Common myeloid progenitor, CD34-positive (primary cell): ENCODE results near the gene SCARB1.

Source experiments
- CTCF ChIA-PET: fragments of 350-600 bp; sonication (Branson Sonifier 250); formaldehyde crosslinking; loops from one replicate; lab custom pipeline; 2021; ENCODE audit warnings: antibody characterized with exemption; lab: Charles Lee
- POLR2A ChIA-PET: fragments of 350-600 bp; sonication (Branson Sonifier 250); formaldehyde crosslinking; loops from one replicate; lab custom pipeline; 2021; ENCODE audit warnings: antibody characterized with exemption; lab: Charles Lee
- DNase-seq, 3 donors: peaks; one replicate each; pipeline versions ENCODE4 v3.0.0 to v3.0.0-alpha.2; 2013
- H3K27ac ChIP-seq, 2 experiments: 1 replicate in 1 of 2; 2 replicates in 1 of 2; pipeline ENCODE4 v1.7.0; 2013; ENCODE audit warnings: inconsistent platforms in 2 of 2, low read length in 2 of 2, mild to moderate bottlenecking in 2 of 2, low read depth in 1 of 2, moderate library complexity in 1 of 2; ENCODE audit not compliant: severe bottlenecking in 2 of 2, insufficient read depth in 1 of 2, poor library complexity in 1 of 2
- H3K27me3 ChIP-seq, 5 experiments: replicated peaks in 2 of 5; 1 replicate in 3 of 5; 2 replicates in 2 of 5; pipeline versions ENCODE4 v1.6.1 to v1.7.0; 2013; ENCODE audit warnings: low read length in 4 of 5, mild to moderate bottlenecking in 2 of 5, moderate library complexity in 2 of 5, inconsistent platforms in 1 of 5; ENCODE audit not compliant: insufficient read depth in 5 of 5, control insufficient read depth in 4 of 5
- H3K36me3 ChIP-seq, 4 experiments: 1 replicate in 2 of 4; 2 replicates in 2 of 4; pipeline versions ENCODE4 v1.6.1 to v1.7.0; 2013; ENCODE audit warnings: low read length in 3 of 4, control low read depth in 1 of 4, mild to moderate bottlenecking in 1 of 4; ENCODE audit not compliant: control insufficient read depth in 4 of 4, insufficient read depth in 4 of 4
- H3K4me1 ChIP-seq, 4 experiments: 1 replicate in 3 of 4; 2 replicates in 1 of 4; pipeline versions ENCODE4 v1.6.1 to v1.7.1; 2013; ENCODE audit warnings: low read length in 3 of 4, mild to moderate bottlenecking in 3 of 4, control low read depth in 1 of 4, inconsistent platforms in 1 of 4, moderate library complexity in 1 of 4; ENCODE audit not compliant: control insufficient read depth in 4 of 4, insufficient read depth in 4 of 4; ENCODE audit errors: control extremely low read depth in 1 of 4
- H3K4me3 ChIP-seq, 7 experiments: 1 replicate in 4 of 7; 2 replicates in 3 of 7; pipeline versions ENCODE4 v1.5.1 to v1.7.0; 2013; ENCODE audit warnings: mild to moderate bottlenecking in 7 of 7, low read length in 6 of 7, moderate library complexity in 6 of 7, inconsistent platforms in 2 of 7, low read depth in 2 of 7, control low read depth in 1 of 7; ENCODE audit not compliant: insufficient read depth in 4 of 7, control insufficient read depth in 1 of 7; ENCODE audit errors: extremely low read depth in 1 of 7
- H3K9me3 ChIP-seq, 5 experiments: 1 replicate in 4 of 5; 2 replicates in 1 of 5; pipeline versions ENCODE4 v1.6.1 to v1.7.1; 2013; ENCODE audit warnings: low read length in 4 of 5, mild to moderate bottlenecking in 2 of 5, inconsistent platforms in 1 of 5, low read depth in 1 of 5, moderate library complexity in 1 of 5; ENCODE audit not compliant: control insufficient read depth in 4 of 5, insufficient read depth in 2 of 5; ENCODE audit errors: control extremely low read depth in 1 of 5
- WGBS: methylation state at CpG from one replicate; pipeline ENCODE4 v1.1.5; 2013; ENCODE audit not compliant: insufficient coverage; 5-methylcytosine and 5-hydroxymethylcytosine counted together

Gene SCARB1

GRCh38 chr12:124779161-124780141 is 84.2 kb downstream of the SCARB1 start:
- 91% methylated on average over 24 of the region's 27 CpGs for WGBS

GRCh38 chr12:124778411-124778810 is 85.3 kb downstream of the SCARB1 start:
- H3K9me3 ChIP-seq, result no peaks in the 10 kb centered on the region
- DNase-seq, result no peak
- H3K4me1 ChIP-seq, result peaks cover 0 to 14% (median 3%) of the 10 kb centered on the region in 4 experiments
- H3K27ac ChIP-seq, result no peak overlapping the region
- H3K27me3 ChIP-seq, result no peaks in the 10 kb centered on the region
- peaks cover 0 to 32% (median 8%) of the 10 kb centered on the region in 4 experiments for H3K36me3 ChIP-seq
- 100% methylated on average over 3 of the region's 12 CpGs for WGBS
- ChIA-PET POLR2A (no interaction called here), CTCF (interaction anchor here (1.2 to 2.0 kb wide), 3 partner anchors 11 to 429 kb away, joined by 3 to 4 read pairs (median 3); no protein-coding TSS in a partner anchor)
- no peak overlapping the region for H3K4me3 ChIP-seq

More at GRCh38 chr12:124779161-124780141, 84.2 kb downstream of the SCARB1 start:
- Histone ChIP-seq H3K4me3 (no peak overlapping the region), H3K9me3 (no peaks in the 10 kb centered on the region), H3K27ac (no peak overlapping the region), H3K4me1 (peaks cover 0 to 12% (median 2%) of the 10 kb centered on the region in 4 experiments), H3K36me3 (peaks cover 0 to 40% (median 13%) of the 10 kb centered on the region in 4 experiments), H3K27me3 (no peaks in the 10 kb centered on the region)
- ChIA-PET POLR2A (no interaction called here), CTCF (interaction anchor here (0.6 kb wide), 1 partner anchor 17 kb away, joined by 4 read pairs; no protein-coding TSS in a partner anchor)
- DNase-seq, result no peak

GRCh38 chr12:124777399-124778372 is 86.0 kb downstream of the SCARB1 start:
- peaks cover 0 to 29% (median 8%) of the 10 kb centered on the region in 4 experiments for H3K36me3 ChIP-seq
- peaks cover 0 to 14% (median 3%) of the 10 kb centered on the region in 4 experiments for H3K4me1 ChIP-seq
- POLR2A ChIA-PET, result no interaction called here
- whole genome bisulfite sequencing, result 97% methylated on average over 26 of the region's 31 CpGs
- DNase-seq, result no peak
- H3K27ac ChIP-seq, result no peak overlapping the region
- CTCF ChIA-PET, result interaction anchor here (0.5 to 2.0 kb wide), 4 partner anchors 11 to 428 kb away, joined by 3 to 4 read pairs (median 3); no protein-coding TSS in a partner anchor
- no peaks in the 10 kb centered on the region for H3K9me3 ChIP-seq
- no peak overlapping the region for H3K4me3 ChIP-seq
- H3K27me3 ChIP-seq, result peaks cover 0 to 3% (median 0%) of the 10 kb centered on the region in 5 experiments

GRCh38 chr12:124776125-124776513 is 87.5 kb downstream of the SCARB1 start:
- Histone ChIP-seq H3K27ac (no peak overlapping the region), H3K4me1 (peaks cover 0 to 14% (median 10%) of the 10 kb centered on the region in 4 experiments), H3K9me3 (no peaks in the 10 kb centered on the region), H3K27me3 (peaks cover 0 to 5% (median 0%) of the 10 kb centered on the region in 5 experiments), H3K4me3 (no peak overlapping the region), H3K36me3 (peaks cover 0 to 17% (median 3%) of the 10 kb centered on the region in 4 experiments)
- ChIA-PET POLR2A (no interaction called here), CTCF (interaction anchor here (1.0 kb wide), 1 partner anchor 10 kb away, joined by 3 read pairs; no protein-coding TSS in a partner anchor)
- WGBS, result no CpG with 5 or more reads among the region's 5 CpGs
- DNase-seq, result no peak

GRCh38 chr12:124774462-124775167 is 89.0 kb downstream of the SCARB1 start:
- Histone ChIP-seq H3K9me3 (no peaks in the 10 kb centered on the region), H3K4me1 (peaks cover 0 to 14% (median 10%) of the 10 kb centered on the region in 4 experiments), H3K36me3 (peaks cover 0 to 9% (median 3%) of the 10 kb centered on the region in 4 experiments), H3K27ac (no peak overlapping the region), H3K27me3 (peaks cover 0 to 5% (median 0%) of the 10 kb centered on the region in 5 experiments), H3K4me3 (peak overlapping the region in 1 of 7 experiments; percentile 4)
- POLR2A ChIA-PET, result no interaction called here
- peak in 2 of 3 donors; percentile 56 to 75 for DNase-seq
- CTCF ChIA-PET, result no interaction called here
- WGBS, result 61% methylated on average over 13 of the region's 15 CpGs

- no peak overlapping the region for H3K27ac ChIP-seq
- peak in 1 of 3 donors; percentile 25 for DNase-seq
- ChIA-PET CTCF (no interaction called here), POLR2A (no interaction called here)
- H3K9me3 ChIP-seq, result no peaks in the 10 kb centered on the region
- WGBS, result 73% methylated on average over 9 of the region's 12 CpGs
- peaks cover 0 to 5% (median 0%) of the 10 kb centered on the region in 5 experiments for H3K27me3 ChIP-seq
- H3K36me3 ChIP-seq, result peaks cover 0 to 7% (median 3%) of the 10 kb centered on the region in 4 experiments
- H3K4me3 ChIP-seq, result peak overlapping the region in 1 of 7 experiments; percentile 4
- H3K4me1 ChIP-seq, result peaks cover 0 to 14% (median 10%) of the 10 kb centered on the region in 4 experiments
Measured at GRCh38 chr12:124774054-124774461, 89.6 kb downstream of the SCARB1 start.
